MM.1S (cell line): ENCODE data around the gene EGFLAM.

ENCODE experiments used
- EZH2 ChIP-seq: fragments of 300-600 bp; sonication (generic); optimal IDR thresholded peaks from 2 replicates; pipeline ENCODE3; 2017; ENCODE audit warnings: low read depth, mild to moderate bottlenecking, antibody characterized with exemption, low read length, mixed read lengths
- EZH2phosphoT487 ChIP-seq: fragments of 300-600 bp; sonication (generic); IDR thresholded peaks from 2 replicates; pipeline ENCODE4 v1.6.1; 2018; ENCODE audit warnings: antibody characterized with exemption, low read length
- TF ChIP-seq, protein P1 (sequence below): fragments of 300-600 bp; sonication (generic); IDR thresholded peaks from 2 replicates; pipeline ENCODE4 v1.5.1; 2016; ENCODE audit warnings: antibody characterized with exemption, low read length, mixed read lengths

DNA sequence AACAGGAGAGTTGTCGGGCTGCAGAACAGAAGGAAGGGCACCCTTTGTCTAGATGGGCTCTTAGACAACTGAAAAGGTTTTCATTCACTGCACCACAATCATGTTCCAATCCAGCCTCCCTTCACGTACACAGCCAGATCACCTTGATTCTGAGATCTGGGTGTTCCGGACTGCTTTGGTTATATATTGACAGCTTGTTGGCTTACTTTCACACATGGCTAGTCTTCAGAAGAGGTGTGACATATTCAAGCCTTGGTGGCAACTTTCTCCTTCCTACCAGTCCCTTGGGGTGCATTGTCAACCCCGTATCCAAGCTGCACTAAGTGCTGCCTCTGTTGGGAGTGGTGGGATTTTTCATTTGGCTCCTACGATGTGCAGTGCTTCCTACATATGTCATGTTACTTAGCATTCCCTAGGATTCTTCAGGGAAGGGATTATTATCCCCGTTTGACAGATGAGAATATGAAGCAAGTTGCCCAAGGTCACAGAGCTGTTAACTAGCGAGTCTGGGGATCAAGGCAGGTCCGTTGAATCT, 197.5 kb downstream of the EGFLAM start:
- TF ChIP-seq, protein P1, sequence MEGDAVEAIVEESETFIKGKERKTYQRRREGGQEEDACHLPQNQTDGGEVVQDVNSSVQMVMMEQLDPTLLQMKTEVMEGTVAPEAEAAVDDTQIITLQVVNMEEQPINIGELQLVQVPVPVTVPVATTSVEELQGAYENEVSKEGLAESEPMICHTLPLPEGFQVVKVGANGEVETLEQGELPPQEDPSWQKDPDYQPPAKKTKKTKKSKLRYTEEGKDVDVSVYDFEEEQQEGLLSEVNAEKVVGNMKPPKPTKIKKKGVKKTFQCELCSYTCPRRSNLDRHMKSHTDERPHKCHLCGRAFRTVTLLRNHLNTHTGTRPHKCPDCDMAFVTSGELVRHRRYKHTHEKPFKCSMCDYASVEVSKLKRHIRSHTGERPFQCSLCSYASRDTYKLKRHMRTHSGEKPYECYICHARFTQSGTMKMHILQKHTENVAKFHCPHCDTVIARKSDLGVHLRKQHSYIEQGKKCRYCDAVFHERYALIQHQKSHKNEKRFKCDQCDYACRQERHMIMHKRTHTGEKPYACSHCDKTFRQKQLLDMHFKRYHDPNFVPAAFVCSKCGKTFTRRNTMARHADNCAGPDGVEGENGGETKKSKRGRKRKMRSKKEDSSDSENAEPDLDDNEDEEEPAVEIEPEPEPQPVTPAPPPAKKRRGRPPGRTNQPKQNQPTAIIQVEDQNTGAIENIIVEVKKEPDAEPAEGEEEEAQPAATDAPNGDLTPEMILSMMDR = no peak
- TF ChIP-seq EZH2 = no peak
- no peak for TF ChIP-seq EZH2phosphoT487
